ENCODE data around the gene TTC12. TPM values are rescaled to one million over a fixed set of nuclear protein-coding genes. Genes with fewer than 3 reads are reported as not detected.

TTC12 gene
- total RNA-seq, 2 experiments from 2014 or later, result 14.2 to 14.3 TPM

DNA sequence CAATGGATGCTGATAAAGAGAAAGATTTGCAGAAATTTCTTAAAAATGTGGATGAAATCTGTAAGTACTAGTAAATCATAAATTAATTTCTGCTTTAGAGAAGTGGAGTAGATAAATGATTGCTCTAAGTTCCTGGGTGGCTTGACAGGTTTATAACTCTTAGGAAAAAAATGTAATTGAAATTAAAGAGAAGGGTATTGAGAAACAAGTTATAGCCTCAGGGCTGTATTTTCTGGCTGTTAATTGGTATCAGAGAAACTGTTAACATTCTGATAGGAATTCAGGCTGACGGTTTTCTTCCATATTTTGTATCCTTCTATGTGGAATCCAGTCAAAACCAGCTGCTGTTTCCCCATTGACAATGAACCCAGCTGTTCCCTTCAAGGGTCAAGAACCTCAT, 1.9 kb downstream of the TTC12 start:
- ChIA-PET POLR2A (interaction anchor here (0.7 kb wide), 1 partner anchor 255 kb away, joined by 3 read pairs; no protein-coding TSS in a partner anchor), CTCF (no interaction called here)

DNA sequence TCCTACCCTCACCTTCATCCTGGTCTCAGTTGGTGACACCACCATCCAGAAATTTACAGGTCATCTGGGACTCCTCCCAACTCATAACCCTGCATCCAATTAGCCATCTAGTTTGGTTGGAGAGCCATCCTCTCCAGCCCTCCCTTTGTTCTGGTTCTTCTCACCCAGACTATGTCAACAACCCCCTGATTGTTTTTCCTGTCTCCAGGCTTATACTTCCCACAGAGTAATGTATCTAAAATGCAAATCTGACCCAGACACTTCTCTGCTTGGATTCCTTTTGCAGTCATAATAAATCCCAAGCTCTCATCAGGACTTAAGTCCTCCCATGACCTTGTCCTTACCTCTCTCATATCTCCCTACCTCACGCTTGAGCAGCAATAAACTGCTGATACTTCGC, 3.0 kb downstream of the TTC12 start:
- ChIA-PET POLR2A (no interaction called here), CTCF (no interaction called here)

DNA sequence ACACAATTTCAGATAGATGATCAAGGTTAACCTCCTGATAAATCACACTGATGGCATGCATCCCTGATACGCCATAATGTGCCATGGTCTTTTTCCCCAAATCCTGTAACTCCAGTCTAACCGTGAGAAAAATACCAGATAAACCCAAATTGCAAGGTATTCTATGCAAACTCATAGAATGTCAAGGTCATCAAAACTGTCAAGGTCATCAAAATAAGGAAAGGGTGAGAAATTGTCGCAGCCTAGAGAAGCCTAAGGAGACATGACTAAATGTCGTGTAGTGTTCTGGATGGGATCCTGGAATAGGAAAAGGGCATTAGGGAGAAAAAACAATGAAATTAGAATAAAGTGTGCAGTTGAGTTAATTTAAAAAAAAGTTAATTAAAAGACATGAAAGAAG, 4.7 kb downstream of the TTC12 start:
- CTCF ChIA-PET, result no interaction called here

DNA sequence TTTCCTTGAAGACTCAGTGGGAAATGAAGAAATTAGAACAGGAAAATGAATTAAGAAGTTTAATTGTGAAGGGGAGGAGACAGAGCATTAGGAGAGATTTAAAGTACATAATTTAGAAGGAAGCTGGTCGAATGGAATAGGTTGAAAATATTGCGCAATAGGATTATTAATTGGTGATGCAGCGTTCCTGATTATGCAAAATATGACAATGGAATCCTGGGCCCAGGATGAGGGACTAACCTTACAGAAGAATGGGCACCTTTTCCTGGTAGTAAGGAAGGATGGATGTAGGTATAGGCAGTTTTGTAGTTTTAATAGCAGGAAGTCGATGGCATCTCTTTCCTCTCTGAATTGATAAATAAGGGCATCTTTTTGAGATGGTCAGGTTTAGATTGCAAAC, 7.8 kb downstream of the TTC12 start:
- CTCF ChIA-PET, result interaction anchor here (0.7 kb wide), 1 partner anchor 1095 kb away, joined by 3 read pairs; no protein-coding TSS in a partner anchor
- POLR2A ChIA-PET, result no interaction called here

More for the DNA sequence above, 4.7 kb downstream of the TTC12 start:
- POLR2A ChIA-PET, result no interaction called here

DNA sequence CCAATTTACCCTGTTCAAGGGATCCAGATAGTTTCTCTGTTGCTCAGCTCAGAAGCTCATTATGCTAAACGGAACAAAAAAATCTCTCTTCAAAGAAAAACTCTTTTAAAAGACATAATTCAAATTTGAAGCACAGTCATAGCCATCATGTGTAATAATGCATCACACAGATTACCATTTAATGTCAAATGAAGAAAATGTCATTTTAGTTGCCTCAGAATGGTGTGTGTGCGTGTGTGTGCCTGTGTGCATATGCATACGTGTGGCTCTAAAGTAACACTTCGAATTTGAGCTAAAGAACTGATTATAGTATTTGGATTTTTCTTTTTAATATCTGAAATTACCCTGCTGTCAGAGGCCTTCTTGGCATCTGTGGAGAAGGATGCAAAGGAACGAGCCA, 9.9 kb downstream of the TTC12 start:
- CTCF ChIA-PET, result no interaction called here

DNA sequence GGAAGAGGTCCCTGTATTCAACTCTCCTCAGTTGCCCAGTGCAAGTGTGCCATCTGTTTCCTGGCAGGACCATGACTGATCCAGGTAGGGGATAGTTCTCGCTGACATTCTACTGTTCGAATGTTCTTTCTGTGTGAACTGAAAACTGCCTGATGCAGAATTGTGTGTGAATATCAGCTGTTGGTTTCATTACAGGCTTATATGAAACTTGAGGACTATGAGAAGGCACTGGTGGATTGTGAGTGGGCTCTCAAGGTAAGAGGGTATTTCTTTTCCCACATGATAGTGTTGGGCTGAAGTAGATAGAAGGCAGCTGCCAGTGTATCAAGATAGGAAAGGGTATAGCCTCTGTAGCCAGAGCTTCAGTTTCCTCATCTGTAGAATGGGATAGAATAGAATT, 15.3 kb downstream of the TTC12 start:
- POLR2A ChIA-PET, result no interaction called here
- CTCF ChIA-PET, result interaction anchor here (1.0 kb wide), 2 partner anchors 73 to 1050 kb away, joined by 4 read pairs; no protein-coding TSS in a partner anchor

More for the DNA sequence above, 9.9 kb downstream of the TTC12 start:
- POLR2A ChIA-PET, result no interaction called here

DNA sequence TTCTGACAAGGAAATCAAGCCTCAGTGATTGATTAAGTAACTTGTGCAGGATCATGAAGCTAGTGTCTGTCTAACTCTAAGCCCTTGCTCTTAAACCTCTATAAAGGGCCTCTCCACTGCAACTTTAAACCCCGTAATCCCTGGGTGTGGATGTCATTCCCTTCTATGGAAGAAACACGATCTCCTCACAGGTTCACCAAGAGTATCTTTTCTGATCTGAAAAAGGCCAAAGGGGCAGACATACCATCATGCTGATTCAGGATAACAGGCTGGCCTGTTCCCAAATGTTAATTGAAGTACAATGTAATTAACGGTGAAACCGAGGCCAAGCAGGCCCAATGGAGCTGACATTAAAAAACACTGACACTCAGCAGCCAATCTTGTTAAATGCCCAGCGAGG, 17.1 kb downstream of the TTC12 start:
- POLR2A ChIA-PET, result no interaction called here

DNA sequence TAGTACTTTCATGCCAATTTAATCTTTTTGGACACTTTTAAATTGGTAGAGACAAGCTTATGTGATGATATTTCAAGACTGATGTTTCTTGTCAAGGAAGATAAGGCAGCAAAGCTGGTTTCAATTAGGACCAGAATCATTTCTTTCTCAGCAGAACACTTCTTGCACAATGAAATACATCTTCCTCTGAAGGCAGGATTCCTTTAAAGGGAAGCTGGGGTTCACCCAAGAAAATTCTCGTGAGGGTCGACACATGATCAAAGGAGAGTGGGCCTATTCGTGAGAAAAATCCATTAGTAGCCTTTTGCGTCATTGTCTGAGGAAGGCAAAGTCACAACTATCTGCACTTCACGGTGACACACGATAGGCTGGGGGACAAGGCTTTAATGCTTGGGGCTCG, 17.6 kb downstream of the TTC12 start:
- ChIA-PET CTCF (no interaction called here), POLR2A (no interaction called here)

More for the DNA sequence above, 17.1 kb downstream of the TTC12 start:
- CTCF ChIA-PET, result no interaction called here

DNA sequence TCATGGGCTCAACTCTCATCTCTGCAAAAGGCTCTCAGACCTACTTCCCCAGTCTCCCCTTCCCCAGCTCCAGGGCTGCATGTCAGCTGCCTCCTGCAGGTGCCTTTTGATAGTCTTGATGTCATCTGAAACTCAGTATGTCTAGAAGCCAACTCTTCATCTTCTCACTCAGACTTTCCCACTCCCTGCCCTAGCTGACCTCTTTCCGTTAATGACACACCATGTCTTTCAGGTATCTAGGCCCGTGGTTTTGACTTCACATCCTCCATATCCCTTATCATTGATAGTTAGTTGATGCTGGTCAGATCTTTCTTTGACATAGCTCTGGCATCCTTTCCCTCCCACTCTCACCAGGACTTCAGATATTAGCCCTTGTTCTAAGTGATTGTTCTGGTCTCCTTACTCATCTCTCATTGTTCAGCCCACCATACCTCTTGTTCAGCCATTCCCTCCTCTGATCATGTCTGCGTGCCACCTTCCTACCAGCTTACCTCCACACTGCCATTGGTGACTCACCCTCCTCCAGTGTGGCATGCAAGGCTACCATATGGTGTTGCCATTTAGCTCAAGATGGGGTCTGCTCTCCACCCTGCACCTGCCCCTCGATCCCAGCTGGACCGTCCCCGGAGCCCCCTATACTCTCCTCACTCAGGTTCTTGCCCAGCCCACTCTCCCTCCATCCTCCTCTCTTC, 18.4 kb downstream of the TTC12 start:
- POLR2A ChIA-PET, result no interaction called here
- CTCF ChIA-PET, result no interaction called here

DNA sequence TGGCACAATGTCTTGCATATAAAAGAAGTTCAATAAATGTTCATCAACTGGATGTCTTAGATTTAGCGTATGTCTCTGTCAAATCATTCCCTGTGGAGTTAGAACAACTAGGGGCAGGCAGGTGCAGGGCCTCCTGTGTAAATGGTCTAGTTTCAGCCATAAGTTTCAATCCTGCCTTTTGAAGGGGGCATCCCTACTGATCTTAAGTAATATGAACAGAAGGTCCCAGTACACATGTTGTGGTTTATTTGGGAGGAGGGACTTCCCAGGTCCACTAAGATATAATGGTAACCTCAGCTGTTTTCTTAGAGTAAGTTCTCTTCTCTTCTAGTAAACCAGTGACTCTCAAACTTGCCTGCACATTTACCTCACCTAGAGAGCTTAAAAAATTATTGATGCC, 19.8 kb downstream of the TTC12 start:
- ChIA-PET CTCF (no interaction called here), POLR2A (no interaction called here)

DNA sequence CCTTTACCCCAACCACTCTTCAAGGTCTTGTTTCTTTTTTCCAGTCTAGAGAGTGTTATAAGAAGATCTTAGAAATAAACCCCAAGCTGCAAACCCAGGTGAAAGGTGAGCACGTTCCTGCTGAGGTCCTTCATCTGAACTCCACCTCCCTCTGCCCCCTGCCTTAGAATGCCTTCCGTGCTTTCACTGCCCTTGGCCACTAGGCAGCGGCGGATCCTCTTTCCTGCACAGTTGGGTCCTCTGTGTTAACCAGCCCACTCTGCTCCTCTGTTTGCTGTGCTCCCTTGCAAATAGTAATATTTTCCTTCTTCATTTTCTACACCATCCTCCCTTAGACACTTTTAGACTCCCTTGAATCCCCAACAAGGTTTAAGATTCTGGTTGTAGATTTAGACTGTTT, 24.3 kb downstream of the TTC12 start:
- POLR2A ChIA-PET, result no interaction called here
- CTCF ChIA-PET, result no interaction called here

DNA sequence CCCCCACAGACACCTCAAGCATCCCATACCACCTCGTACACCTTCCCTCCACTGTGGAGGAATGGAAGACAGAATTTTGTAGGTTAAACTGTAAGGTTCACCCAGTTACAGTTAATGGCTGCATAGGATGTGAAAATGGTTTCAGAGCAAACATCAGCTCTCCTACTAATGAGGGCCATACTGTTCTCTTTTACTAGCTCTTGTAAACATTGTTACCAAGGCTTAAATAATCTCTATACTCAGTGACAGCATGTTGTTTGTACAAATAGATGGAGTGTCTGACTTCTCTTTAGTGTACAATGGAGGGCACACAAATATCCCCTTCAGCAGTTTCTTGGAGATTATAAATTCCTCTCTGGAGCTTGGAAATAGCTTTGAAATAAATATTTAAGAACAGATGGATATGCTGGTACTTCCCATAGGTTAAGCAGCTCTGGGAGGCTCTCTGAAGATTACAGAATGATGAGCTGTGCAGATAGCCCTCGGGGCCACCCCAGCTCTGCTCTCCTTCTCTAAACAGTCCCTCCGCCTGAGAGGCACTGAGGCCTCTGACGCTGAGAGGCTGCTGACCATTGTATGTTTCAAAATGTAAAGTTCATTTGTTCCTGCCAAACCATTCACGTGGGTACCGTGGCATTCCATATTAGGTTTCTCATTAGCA, 25.7 kb downstream of the TTC12 start:
- POLR2A ChIA-PET, result no interaction called here
- CTCF ChIA-PET, result no interaction called here

DNA sequence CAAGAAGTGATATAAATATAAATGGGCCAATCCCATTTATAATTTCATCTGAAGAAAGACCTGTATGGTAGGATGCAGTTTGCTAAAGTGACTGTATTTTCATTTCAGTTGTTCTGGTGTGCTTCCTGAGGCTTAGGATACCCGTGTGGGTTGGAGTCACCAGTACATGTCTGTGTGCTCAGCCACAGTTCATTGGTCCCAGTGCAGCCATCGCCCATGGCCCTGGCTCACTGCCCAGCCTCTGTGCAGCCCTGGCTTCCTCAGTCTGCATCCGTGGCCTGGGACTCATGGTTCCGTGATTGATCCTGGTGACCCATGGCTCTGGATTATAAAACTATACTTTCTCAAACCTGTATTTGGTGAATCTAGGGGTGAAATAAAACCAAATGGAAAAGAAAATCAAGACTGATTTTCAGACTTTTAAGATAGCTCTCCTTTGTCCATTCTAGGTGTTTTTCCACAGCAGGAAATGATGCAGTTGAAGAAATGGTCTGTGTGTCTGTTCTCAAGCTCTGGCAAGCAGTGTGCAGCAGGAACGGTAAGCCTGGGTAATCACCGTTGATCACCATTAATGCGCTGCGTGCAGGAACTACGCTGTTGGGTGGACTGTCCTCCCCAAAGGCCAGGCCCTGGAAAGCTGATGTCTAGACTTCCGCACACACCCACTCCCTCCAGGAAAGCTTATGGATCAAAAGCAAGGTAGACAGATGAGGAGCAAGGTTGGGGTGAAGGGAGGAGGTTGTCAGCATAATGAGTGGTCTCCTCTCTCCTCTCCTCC, 27.2 kb downstream of the TTC12 start:
- ChIA-PET POLR2A (no interaction called here), CTCF (no interaction called here)

DNA sequence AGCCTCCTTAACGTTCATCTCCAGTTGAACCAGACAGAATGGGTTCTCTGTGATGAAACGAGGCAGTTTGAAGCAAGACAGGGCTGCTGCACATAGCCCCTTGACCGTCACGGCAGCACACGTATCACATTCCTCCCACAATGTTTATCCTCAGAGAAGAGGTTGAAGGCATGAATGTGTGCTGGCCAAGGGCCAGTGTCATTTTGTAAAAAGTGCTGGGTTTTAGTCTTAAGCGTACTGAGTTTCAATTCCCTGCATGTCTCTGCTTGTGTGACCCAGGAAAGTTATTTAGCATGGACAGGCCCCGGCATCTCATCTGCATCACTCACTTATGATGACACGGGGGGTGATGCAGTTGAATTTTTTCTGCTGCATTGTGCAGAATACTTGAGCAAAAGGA, 31.6 kb downstream of the TTC12 start:
- CTCF ChIA-PET, result interaction anchor here (0.7 kb wide), 2 partner anchors 87 to 460 kb away, joined by 3 to 4 read pairs; no protein-coding TSS in a partner anchor
- POLR2A ChIA-PET, result no interaction called here

DNA sequence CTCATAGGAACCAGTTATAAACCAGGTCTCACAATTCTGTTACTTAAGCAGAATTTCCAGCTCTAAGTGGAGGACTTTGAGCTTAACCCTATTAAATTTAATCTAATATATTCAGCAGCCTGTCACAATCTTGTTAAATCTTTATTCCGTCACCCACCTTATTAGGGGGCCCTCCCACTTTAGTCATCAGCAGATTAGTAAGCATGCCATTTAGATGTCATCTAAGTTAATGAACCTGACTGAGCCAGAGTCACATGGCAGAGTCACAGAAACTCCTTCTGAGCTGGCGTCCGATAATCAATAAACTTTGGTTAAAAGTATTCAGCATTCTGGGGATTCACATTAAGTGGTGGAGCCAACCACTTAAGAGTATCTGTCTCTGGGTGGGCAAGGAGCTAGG, 35.1 kb downstream of the TTC12 start:
- ChIA-PET CTCF (no interaction called here), POLR2A (no interaction called here)

DNA sequence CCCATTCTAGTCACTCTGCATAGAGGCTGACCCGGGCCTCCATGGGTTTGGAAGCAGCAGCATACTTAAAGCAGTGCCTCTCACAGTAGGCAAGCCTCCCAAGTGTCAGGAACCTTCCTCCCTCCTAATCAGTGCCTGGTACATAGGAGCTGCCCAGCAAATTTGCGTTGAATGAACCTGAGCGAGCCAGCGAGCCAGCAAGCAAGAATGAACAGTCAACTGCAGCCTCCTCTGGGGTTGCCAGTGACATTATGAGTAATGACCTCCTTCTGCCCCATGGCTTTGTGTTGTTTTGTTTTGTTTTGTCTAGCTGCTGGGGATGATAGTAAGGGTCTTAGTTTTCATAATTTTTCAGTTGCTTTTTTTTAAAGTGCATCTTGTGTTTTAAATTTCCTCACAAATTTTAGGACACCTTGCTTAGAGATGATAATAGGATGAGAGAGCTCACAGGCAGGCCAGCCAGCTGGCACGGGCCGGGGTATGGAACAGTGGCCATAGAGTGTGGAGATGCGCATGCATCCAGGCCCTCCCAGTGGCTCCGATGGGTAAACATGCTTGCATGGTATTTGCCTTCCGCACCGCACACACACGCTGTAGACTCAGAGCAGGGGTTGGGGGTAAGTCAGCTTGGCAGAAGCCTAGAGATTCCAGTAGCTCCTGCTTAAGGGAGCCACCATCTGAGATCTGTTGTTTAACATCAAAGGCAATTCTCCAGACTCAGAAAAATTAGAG, 36.1 kb downstream of the TTC12 start:
- CTCF ChIA-PET, result no interaction called here

DNA sequence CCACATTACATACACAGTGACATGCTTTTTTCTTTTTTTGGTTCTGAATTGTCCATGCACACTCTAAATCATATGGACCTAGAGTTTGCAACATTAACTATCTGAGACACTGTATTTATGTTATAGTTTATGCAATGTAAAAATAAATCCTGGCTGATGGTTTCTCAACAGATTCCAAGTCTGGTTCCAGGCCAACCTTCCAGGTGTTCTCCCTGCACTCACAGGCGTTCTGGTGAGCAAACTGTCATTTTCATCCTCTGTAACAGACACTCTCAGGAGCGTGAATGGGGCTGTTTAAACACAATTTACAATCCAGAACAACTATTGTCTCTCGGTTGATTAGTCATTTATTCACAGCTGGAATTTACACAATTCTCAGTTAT, 36.7 kb downstream of the TTC12 start:
- ChIA-PET CTCF (no interaction called here), POLR2A (no interaction called here)

More for the DNA sequence above, 36.1 kb downstream of the TTC12 start:
- POLR2A ChIA-PET, result no interaction called here

DNA sequence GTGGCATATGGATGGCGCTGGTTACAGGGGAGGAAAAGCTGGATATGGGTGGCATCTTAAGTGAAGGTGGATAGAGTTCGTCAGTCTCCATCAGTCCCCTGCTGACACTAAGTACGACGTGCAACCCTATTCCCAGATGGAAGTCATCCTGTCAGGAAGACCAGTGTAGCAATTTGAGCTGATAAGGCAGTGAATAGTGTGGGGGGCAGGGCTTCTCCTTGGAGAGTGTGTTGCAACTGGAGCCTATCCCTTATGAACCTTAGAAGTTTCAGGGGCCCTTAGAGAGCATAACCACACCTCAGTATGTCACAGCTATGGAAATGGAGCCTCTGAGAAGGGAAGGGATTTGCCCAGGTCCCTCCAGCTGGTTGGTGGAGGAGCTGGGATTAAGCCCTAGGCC, 37.1 kb downstream of the TTC12 start:
- ChIA-PET POLR2A (no interaction called here), CTCF (no interaction called here)

DNA sequence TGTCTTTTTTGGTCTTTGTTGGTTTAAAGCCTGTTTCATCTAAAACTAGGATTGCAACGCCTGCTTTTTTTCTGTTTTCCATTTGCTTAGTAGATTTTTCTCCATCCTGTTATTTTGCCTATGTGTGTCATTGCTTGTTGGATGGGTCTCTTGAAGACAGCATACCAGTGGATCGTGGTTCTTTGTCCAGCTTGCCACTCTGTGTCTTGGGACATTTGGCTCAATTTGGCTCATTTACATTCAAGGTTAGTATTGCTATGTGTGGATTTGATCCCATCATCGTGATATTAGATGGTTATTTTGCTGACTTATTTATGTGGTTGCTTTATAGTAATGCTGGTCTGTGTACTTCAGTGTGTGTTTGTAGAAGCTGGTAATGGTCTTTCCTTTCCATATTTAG, 41.8 kb downstream of the TTC12 start:
- POLR2A ChIA-PET, result no interaction called here

DNA sequence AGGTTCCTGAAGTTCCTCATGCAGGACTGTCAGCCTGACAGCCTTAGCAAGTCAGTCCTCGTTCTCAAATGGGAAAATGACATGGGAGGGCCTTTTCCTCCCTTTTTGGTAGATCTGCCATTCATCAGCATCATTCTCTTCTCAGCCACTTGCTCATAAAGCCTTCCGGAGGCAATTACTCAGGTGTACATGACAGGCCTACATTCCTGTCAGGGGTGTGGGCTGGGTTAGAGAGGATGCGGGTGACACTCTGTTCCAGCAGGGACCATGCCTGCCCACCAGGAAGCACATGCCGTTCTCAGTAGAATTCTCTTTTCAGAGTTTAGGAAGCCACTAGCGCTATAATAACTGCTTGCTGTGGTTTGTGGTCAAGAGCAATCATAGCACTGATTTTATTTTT, 49.0 kb downstream of the TTC12 start:
- POLR2A ChIA-PET, result no interaction called here
- CTCF ChIA-PET, result interaction anchor here (1.6 kb wide), 1 partner anchor 1083 kb away, joined by 3 read pairs; no protein-coding TSS in a partner anchor

More for the DNA sequence above, 41.8 kb downstream of the TTC12 start:
- CTCF ChIA-PET, result no interaction called here

Measured in activated CD8-positive, alpha-beta memory T cell treated with anti-CD3 and anti-CD28 coated beads for 36 hours (primary cell).